ENCODE results near the gene TNPO3. TPM values are rescaled to one million over a fixed set of nuclear protein-coding genes. Genes with fewer than 3 reads are reported as not detected.

The TNPO3 gene
- total RNA-seq, 1 experiment from 2014 or later: 58.5 TPM

DNA sequence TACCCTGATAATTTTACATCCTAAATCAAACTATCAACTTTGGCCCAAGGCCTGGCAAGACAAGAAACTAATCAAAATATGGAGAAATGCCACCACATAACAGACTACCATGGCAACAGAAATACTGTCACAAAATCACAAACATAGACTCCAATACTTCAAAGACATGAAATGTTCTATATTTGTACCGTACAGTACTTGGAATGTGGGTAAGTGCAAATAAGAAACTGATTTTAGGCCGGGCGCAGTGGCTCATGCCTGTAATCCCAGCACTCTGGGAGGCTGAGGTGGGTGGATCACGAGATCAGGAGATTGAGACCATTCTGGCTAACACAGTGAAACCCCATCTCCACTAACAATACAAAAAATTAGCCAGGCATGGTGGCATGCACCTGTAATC lies 9.2 kb downstream of the TNPO3 start:
- peaks cover 13% of the 10 kb centered on the region; the same call in 1 of the 2 replicates for H4K20me1 ChIP-seq (ENCODE audit: insufficient read depth)
- intact Hi-C loops (cut with micrococcal nuclease): no loop called here
- DNase-seq (ENCODE audit: low read depth, low spot score) (no peak), ATAC-seq (no peak)
- H3K9ac ChIP-seq (ENCODE audit: low read length): no peak overlapping the region
- H3K79me2 ChIP-seq (ENCODE audit: insufficient read depth, low read length): peaks cover 100% of the 10 kb centered on the region
- no peak overlapping the region for H3K4me2 ChIP-seq (ENCODE audit: low read length)
- BruUV-seq (replicated peaks): no TSS peak
- no peak overlapping the region for H3K4me3 ChIP-seq (replicated peaks in 1 of 2; ENCODE audit: low read depth in 1 of 2, low read length in 2 of 2)
- RAD21 ChIA-PET (ENCODE audit: low non-redundant PET in 1 of 2, low total read pairs in 2 of 2, uncharacterized antibody in 2 of 2, unreplicated experiment in 2 of 2): no interaction called here
- no peaks in the 10 kb centered on the region for H3K9me2 ChIP-seq (ENCODE audit: insufficient read depth)
- H3K36me3 ChIP-seq (ENCODE audit: control insufficient read depth in 1 of 2, insufficient read depth in 2 of 2, low read length in 2 of 2): no peaks in the 10 kb centered on the region
- H2AFZ ChIP-seq (ENCODE audit: low read depth, low read length, poor library complexity, severe bottlenecking): no peak overlapping the region
- no peaks in the 10 kb centered on the region for H3K9me3 ChIP-seq (ENCODE audit: control insufficient read depth in 1 of 2, insufficient read depth in 1 of 2, low read depth in 1 of 2, low read length in 2 of 2)
- POLR2A ChIA-PET: no interaction called here
- TF ChIP-seq EZH2phosphoT487 (IDR thresholded peaks at IDR 0.05; ENCODE audit: borderline replicate concordance): no peak
- TF ChIP-seq POLR2A (IDR thresholded peaks at IDR 0.05; ENCODE audit: borderline replicate concordance, extremely low read depth, insufficient read depth, insufficient read length): no peak
- TF ChIP-seq, protein P1, sequence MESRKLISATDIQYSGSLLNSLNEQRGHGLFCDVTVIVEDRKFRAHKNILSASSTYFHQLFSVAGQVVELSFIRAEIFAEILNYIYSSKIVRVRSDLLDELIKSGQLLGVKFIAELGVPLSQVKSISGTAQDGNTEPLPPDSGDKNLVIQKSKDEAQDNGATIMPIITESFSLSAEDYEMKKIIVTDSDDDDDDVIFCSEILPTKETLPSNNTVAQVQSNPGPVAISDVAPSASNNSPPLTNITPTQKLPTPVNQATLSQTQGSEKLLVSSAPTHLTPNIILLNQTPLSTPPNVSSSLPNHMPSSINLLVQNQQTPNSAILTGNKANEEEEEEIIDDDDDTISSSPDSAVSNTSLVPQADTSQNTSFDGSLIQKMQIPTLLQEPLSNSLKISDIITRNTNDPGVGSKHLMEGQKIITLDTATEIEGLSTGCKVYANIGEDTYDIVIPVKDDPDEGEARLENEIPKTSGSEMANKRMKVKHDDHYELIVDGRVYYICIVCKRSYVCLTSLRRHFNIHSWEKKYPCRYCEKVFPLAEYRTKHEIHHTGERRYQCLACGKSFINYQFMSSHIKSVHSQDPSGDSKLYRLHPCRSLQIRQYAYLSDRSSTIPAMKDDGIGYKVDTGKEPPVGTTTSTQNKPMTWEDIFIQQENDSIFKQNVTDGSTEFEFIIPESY (IDR thresholded peaks at IDR 0.05; ENCODE audit: extremely low read depth, insufficient replicate concordance, low read length): no peak
- no peak for TF ChIP-seq ZNF274 (IDR thresholded peaks at IDR 0.05; ENCODE audit: low read depth, low read length)
- no peak for TF ChIP-seq POLR2AphosphoS5 (IDR thresholded peaks at IDR 0.05; ENCODE audit: low read depth, low read length)
- TF ChIP-seq SP1 (IDR thresholded peaks at IDR 0.05; ENCODE audit: low read depth): no peak
- no peak for TF ChIP-seq RAD21 (IDR thresholded peaks at IDR 0.05; ENCODE audit: low read depth)
- CTCF ChIA-PET: no interaction called here
- H3K4me1 ChIP-seq (ENCODE audit: control insufficient read depth in 1 of 2, insufficient read depth in 2 of 2, low read length in 2 of 2): no peaks in the 10 kb centered on the region
- H3K27ac ChIP-seq (ENCODE audit: low read depth, low read length): no peak overlapping the region
- no peaks in the 10 kb centered on the region for H3K27me3 ChIP-seq (ENCODE audit: insufficient read depth, low read length)

DNA sequence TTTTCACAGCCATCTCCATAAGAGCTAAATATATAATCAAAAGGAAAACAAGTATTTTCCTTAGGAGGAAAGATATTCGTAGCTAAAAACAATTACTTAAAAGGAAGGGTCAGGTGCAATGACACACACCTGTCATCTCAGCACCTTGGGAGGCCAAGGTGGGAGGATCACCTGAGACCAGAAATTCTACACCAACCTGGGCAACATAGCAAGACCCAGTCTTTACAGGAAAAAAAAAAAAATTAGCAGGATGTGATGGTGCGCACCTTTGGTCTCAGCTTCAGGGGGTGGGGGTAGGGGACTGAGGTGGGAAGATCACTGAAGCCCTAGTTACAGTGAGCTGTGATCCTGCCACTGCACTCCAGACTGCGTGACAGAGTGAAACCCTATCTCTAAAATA lies 11.9 kb downstream of the TNPO3 start:
- no peak overlapping the region for H3K4me3 ChIP-seq (replicated peaks in 1 of 2; ENCODE audit: low read depth in 1 of 2, low read length in 2 of 2)
- DNase-seq (ENCODE audit: low read depth, low spot score) (no peak), ATAC-seq (no peak)
- no peaks in the 10 kb centered on the region for H3K9me3 ChIP-seq (ENCODE audit: control insufficient read depth in 1 of 2, insufficient read depth in 1 of 2, low read depth in 1 of 2, low read length in 2 of 2)
- no peaks in the 10 kb centered on the region for H3K9me2 ChIP-seq (ENCODE audit: insufficient read depth)
- H3K27me3 ChIP-seq (ENCODE audit: insufficient read depth, low read length): no peaks in the 10 kb centered on the region
- H4K20me1 ChIP-seq (ENCODE audit: insufficient read depth): peaks cover 9% of the 10 kb centered on the region; the same call in 1 of the 2 replicates
- no peak overlapping the region for H3K4me2 ChIP-seq (ENCODE audit: low read length)
- intact Hi-C loops (cut with micrococcal nuclease): no loop called here
- peaks cover 6 to 10% of the 10 kb centered on the region in 2 experiments; a peak in 3 of 4 replicates for H3K36me3 ChIP-seq (ENCODE audit: control insufficient read depth in 1 of 2, insufficient read depth in 2 of 2, low read length in 2 of 2)
- BruUV-seq (replicated peaks): no TSS peak
- H3K9ac ChIP-seq (ENCODE audit: low read length): no peak overlapping the region
- H3K27ac ChIP-seq (ENCODE audit: low read depth, low read length): no peak overlapping the region
- POLR2A ChIA-PET: no interaction called here
- CTCF ChIA-PET: no interaction called here
- RAD21 ChIA-PET (ENCODE audit: low non-redundant PET in 1 of 2, low total read pairs in 2 of 2, uncharacterized antibody in 2 of 2, unreplicated experiment in 2 of 2): no interaction called here
- peaks cover 100% of the 10 kb centered on the region for H3K79me2 ChIP-seq (ENCODE audit: insufficient read depth, low read length)
- no peak overlapping the region for H2AFZ ChIP-seq (ENCODE audit: low read depth, low read length, poor library complexity, severe bottlenecking)
- H3K4me1 ChIP-seq (ENCODE audit: control insufficient read depth in 1 of 2, insufficient read depth in 2 of 2, low read length in 2 of 2): no peaks in the 10 kb centered on the region
- no peak for TF ChIP-seq EZH2 (IDR thresholded peaks at IDR 0.05)
- no peak for TF ChIP-seq POLR2A (IDR thresholded peaks at IDR 0.05; ENCODE audit: borderline replicate concordance, extremely low read depth, insufficient read depth, insufficient read length)
- TF ChIP-seq, protein P1 (IDR thresholded peaks at IDR 0.05; ENCODE audit: extremely low read depth, insufficient replicate concordance, low read length): no peak
- TF ChIP-seq POLR2AphosphoS5 (IDR thresholded peaks at IDR 0.05; ENCODE audit: low read depth, low read length): no peak
- TF ChIP-seq ZFX (IDR thresholded peaks at IDR 0.05): no peak
- no peak for TF ChIP-seq EGR1 (IDR thresholded peaks at IDR 0.05; ENCODE audit: low read depth)
- TF ChIP-seq SIN3A (IDR thresholded peaks at IDR 0.05; ENCODE audit: low read depth): no peak
- TF ChIP-seq SP1 (IDR thresholded peaks at IDR 0.05; ENCODE audit: low read depth): no peak
- TF ChIP-seq, protein P2, sequence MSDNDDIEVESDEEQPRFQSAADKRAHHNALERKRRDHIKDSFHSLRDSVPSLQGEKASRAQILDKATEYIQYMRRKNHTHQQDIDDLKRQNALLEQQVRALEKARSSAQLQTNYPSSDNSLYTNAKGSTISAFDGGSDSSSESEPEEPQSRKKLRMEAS (IDR thresholded peaks at IDR 0.05): no peak
- TF ChIP-seq, protein P3, sequence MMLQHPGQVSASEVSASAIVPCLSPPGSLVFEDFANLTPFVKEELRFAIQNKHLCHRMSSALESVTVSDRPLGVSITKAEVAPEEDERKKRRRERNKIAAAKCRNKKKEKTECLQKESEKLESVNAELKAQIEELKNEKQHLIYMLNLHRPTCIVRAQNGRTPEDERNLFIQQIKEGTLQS (IDR thresholded peaks at IDR 0.05): no peak
- TF ChIP-seq, protein P4, sequence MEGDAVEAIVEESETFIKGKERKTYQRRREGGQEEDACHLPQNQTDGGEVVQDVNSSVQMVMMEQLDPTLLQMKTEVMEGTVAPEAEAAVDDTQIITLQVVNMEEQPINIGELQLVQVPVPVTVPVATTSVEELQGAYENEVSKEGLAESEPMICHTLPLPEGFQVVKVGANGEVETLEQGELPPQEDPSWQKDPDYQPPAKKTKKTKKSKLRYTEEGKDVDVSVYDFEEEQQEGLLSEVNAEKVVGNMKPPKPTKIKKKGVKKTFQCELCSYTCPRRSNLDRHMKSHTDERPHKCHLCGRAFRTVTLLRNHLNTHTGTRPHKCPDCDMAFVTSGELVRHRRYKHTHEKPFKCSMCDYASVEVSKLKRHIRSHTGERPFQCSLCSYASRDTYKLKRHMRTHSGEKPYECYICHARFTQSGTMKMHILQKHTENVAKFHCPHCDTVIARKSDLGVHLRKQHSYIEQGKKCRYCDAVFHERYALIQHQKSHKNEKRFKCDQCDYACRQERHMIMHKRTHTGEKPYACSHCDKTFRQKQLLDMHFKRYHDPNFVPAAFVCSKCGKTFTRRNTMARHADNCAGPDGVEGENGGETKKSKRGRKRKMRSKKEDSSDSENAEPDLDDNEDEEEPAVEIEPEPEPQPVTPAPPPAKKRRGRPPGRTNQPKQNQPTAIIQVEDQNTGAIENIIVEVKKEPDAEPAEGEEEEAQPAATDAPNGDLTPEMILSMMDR (IDR thresholded peaks at IDR 0.05 in 2 of 3, conservative IDR thresholded peaks at IDR 0.05 in 1 of 3; ENCODE audit: borderline replicate concordance in 1 of 3, insufficient read depth in 1 of 3, low read depth in 2 of 3, low read length in 2 of 3): no peak
